Measurements from ENCODE around the gene NUMBL.

Gene NUMBL

GRCh38 chr19:40689339-40690049 lies 957 bp downstream of the NUMBL start:
- no peak for DNase-seq (ENCODE audit: low read depth)

- DNase-seq (ENCODE audit: low read depth), result no peak
Observed at GRCh38 chr19:40688987-40689338, 1.5 kb downstream of the NUMBL start.

GRCh38 chr19:40688309-40688708 lies 2.1 kb downstream of the NUMBL start:
- no peak for DNase-seq (ENCODE audit: low read depth)

- no peak for DNase-seq (ENCODE audit: low read depth)
Observed at GRCh38 chr19:40687525-40688016, 2.9 kb downstream of the NUMBL start.

- DNase-seq (ENCODE audit: low read depth), result no peak
Observed at GRCh38 chr19:40686882-40687524, 3.4 kb downstream of the NUMBL start.

- DNase-seq (ENCODE audit: low read depth), result no peak
Observed at GRCh38 chr19:40685563-40685962, 4.9 kb downstream of the NUMBL start.

- DNase-seq (ENCODE audit: low read depth), result no peak
Observed at GRCh38 chr19:40685016-40685526, 5.4 kb downstream of the NUMBL start.

GRCh38 chr19:40684280-40684679 lies 6.2 kb downstream of the NUMBL start:
- DNase-seq (ENCODE audit: low read depth), result no peak

GRCh38 chr19:40683437-40683836 lies 7.0 kb downstream of the NUMBL start:
- no peak for DNase-seq (ENCODE audit: low read depth)

- DNase-seq (ENCODE audit: low read depth), result no peak
Observed at GRCh38 chr19:40682431-40682964, 8.0 kb downstream of the NUMBL start.

- DNase-seq (ENCODE audit: low read depth), result no peak
Observed at GRCh38 chr19:40681039-40681438, 9.4 kb downstream of the NUMBL start.

- no peak for DNase-seq (ENCODE audit: low read depth)
Observed at GRCh38 chr19:40677156-40677555, 13.3 kb downstream of the NUMBL start.

GRCh38 chr19:40674291-40674690 lies 16.2 kb downstream of the NUMBL start:
- no peak for DNase-seq (ENCODE audit: low read depth)

GRCh38 chr19:40673397-40673796 lies 17.1 kb downstream of the NUMBL start:
- no peak for DNase-seq (ENCODE audit: low read depth)

- DNase-seq (ENCODE audit: low read depth), result no peak
Observed at GRCh38 chr19:40672573-40673299, 17.7 kb downstream of the NUMBL start.

- DNase-seq (ENCODE audit: low read depth), result no peak
Observed at GRCh38 chr19:40672038-40672437, 18.4 kb downstream of the NUMBL start.

- no peak for DNase-seq (ENCODE audit: low read depth)
Observed at GRCh38 chr19:40671404-40671803, 19.0 kb downstream of the NUMBL start.

GRCh38 chr19:40668991-40669614 lies 21.3 kb downstream of the NUMBL start:
- no peak for DNase-seq (ENCODE audit: low read depth)

- no peak for DNase-seq (ENCODE audit: low read depth)
Observed at GRCh38 chr19:40667602-40668001, 22.8 kb downstream of the NUMBL start.

GRCh38 chr19:40666803-40667438 lies 23.5 kb downstream of the NUMBL start:
- DNase-seq (ENCODE audit: low read depth), result no peak
